COR-L47 (cell line): ENCODE measurements around the gene KAZN.
"Not testable (repeated sequence)": the region's sequence is repeated elsewhere in the genome, so short reads cannot be mapped to it uniquely, and the experiment has no call there.

Experiments
- DNase-seq: peaks from one replicate; lab custom pipeline; 2025; lab: John Stamatoyannopoulos, UW

KAZN gene

GRCh38 chr1:15038232-15039016 is 439.9 kb downstream of the KAZN start:
- DNase-seq = no peak

DNA sequence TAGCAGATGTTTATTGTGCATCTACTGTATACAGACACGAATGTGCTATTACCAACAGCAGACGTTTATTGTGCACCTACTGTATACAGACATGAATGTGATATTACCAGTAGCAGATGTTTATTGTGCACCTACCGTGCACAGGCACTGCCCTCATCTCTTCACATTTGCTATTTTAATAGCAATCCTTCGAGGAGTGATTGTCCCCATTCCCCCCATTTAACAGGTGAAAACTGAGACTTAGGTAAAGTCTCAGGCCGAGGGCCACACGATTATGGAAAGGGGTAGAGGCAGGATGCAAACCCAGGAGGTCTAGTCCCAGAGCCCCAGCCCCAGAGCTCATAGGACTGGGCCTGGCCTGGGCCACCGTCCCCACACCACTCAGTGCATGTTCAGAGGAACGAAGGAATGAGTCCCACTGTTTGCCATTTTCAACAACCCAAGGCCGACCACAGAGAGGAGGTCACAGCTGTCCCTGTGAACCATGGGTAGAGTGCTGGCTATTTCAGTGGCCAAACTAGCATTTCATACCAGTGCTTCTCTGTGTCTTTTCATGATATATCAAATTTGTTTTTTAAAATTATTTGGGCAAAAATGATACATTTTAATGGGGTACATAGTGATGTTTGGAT is 440.6 kb downstream of the KAZN start:
- DNase-seq = no peak

- no peak for DNase-seq
These were observed 441.4 kb downstream of the KAZN start for GRCh38 chr1:15039901-15040300.

DNA sequence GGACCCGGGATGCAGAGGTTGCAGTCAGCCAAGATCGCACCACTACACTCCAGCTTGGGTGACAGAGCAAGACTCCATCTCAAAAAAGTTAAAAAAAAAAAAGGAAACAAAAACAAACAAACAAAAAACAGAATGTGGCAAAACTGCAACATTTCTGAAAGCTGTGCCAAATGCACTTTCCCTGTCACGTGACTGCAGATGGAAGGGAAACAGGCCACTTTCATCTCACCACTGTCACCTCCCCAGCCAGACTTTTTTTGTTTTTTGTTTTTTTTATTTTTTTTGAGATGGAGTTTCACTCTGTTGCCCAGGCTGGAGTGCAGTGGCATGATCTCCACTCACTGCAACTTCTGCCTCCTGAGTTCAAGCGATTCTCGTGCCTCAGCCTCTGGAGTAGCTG is 442.2 kb downstream of the KAZN start:
- not testable (repeated sequence) for DNase-seq

DNA sequence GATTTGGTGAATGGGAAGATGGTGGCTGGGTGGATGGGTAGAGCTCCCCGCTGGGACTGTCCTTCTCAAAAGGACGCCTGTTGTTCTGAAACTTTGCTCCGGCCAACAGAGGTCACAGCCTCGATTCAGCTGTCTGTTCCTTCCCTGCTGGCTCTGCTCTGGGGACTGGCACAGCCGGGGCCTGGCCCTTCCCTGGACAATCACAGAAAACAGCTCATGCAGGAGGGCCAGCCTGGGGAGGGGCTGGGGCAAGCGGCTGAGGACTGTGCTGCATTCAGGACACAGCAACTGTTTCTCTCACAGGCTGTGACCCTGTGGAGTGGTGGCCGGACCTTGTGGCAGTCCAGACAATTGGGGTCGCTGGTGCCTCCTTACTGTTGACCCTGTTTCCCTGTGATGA is 444.4 kb downstream of the KAZN start:
- DNase-seq = no peak

GRCh38 chr1:15043934-15044333 is 445.4 kb downstream of the KAZN start:
- no peak for DNase-seq

DNA sequence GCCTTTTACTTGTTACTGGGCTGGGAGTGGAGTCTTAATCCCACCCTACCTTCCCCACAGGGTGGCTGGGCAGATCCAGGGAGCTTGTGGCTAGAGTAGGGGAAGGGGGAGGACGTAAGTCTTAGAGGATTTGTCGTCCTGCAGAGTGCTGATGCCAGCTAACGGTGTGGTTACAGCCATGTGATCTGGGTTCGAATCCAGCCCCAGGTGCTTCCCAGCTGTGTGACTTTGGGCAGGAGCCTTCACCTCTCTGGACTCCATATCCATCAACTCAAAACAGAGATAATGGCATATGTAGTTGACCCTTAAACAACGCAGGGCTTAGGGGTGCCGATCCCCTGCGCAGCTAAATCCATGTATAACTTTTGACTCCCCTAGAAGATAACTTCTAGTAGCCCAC is 446.6 kb downstream of the KAZN start:
- DNase-seq = no peak

DNA sequence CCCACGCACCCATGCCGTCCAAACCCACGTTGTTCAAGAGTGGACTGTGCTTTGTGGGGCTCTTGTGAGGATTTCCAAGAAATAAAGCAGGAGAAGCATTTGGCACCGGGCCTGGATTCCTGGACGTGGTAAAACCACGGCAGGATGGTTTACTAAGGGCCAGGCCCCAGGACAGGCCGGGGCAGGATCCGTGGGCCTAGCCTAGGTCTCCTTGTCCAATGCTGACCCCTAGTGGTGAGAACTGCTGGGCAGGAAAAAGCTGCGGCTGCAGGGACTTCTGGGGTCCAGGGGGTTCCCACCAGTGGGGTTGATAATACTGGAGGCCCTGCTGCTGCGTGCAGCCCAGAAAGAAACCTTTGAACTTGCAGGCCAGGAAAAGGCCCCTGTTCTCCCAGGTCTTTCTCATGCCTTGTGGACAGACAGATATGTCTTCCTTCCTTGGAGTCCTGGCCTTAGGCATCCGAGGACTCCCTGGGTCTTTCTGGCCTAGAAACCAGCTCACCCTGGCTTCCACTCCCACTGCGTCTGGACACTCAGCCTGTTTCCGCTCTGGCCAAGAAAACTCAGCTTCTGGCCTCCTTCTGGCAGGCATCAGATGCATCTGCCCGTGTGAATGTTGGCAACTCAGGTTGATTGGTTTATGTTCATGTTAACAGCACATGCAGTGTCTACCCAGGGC is 448.1 kb downstream of the KAZN start:
- DNase-seq = peak; percentile 50

DNA sequence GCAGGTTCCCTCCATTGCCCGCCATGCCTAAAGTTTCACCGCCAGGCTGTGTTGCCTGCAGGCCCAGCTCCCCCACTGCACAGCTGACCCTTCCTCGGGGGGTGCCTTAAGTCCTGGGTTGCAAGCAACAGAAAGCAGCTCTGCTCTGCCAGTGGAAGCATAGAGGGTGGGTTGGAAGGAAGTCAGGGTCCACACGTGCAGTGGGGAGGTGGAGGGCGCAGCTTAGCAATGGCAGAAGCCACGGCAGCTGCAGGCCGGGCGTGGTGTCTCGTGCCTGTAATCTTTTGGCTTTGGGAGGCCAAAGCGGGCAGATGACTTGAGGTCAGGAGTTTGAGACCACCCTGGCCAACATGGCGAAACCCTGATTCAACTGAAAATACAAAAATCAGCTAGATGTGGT is 448.8 kb downstream of the KAZN start:
- DNase-seq = no peak

DNA sequence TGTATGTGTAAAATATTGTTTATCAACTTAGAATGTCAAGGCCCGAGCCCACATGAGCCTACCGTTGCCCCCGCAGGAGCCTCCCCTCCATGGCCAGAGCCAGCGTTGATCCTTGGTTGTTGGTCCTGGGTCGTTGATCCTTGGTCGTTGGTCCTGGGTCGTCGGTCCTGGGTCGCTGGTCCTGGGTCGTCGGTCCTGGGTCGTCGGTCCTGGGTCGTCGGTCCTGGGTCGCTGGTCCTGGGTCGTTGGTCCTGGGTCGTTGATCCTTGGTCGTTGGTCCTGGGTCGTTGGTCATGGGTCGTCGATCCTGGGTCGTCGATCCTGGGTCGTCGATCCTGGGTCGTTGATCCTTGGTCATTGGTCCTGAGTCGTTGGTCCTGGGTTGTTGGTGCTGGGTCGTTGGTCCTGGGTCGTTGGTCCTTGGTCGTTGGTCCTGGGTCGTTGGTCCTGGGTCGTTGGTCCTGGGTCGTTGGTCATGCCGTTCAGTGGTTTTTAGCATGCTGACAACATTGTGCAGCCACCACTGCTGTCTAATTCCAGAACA is 450.0 kb downstream of the KAZN start:
- DNase-seq = no peak

DNA sequence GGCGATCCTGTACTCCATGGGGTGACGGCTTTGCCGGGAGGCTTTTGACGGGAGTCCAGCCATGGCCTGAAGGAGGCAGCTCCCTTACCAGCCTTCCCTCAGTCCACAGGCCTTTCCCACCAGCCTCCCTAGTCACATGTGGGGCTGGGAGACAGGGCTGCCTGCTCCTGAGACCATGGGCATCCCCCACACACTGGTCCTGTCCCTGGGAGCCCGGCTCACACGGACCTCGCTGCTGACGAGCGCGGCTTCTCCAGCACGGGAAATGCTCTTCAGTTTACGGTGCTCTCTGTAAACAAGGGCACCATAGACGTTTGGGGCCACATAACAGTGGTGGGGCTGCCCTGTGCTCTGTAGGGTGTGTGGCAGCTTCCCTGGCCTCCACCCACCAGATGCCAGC is 450.6 kb downstream of the KAZN start:
- no peak for DNase-seq

- DNase-seq = no peak
These were observed 453.5 kb downstream of the KAZN start for GRCh38 chr1:15051882-15052528.

DNA sequence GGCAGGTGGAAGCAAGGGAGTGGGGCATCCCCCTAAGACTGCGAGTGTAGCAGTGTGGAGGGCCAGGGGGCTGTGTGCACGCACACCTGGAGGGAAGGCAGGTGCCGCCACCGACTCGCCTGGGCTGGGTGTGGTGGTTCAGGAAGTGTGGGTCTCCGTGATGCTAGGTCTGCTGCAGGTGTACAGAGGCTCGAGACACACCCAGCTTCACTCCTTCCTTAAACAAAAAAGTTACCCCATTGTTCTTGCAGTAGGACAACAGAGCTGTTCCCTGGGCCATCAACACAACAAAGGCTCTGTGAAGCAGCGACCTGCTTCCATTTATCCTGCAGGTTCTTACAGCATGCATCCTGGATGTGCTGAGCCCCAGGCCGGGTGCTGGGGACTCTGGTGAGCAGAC is 454.7 kb downstream of the KAZN start:
- no peak for DNase-seq

DNA sequence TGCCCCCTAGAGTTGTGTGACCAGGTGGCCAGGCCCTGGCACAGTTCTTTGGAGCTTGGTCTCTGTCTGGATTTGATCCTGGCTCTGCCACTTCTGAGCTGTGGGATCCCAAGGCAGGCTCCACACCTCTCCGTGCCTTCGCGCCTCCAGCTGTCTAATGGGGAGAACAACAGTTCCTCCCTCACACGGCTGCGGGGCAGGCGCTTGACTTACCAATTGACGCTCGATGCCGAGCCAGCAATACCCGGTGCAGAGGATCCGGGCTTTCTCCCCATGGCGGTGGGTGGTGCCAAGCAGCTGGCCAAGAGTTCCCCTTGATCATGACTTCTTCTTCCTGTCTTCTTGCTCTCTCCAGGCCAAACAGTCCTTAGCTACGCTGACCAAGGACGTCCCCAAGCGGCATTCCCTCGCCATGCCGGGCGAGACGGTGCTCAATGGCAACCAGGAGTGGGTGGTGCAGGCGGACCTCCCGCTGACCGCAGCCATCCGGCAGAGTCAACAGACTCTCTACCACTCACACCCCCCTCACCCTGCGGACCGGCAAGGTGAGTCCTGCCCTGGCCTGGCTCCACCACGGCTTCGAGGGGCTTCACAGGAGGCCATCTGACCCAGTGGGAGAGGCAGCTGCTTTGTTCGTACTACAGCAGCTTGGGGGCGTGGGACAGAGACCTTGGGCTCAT is 457.4 kb downstream of the KAZN start:
- no peak for DNase-seq

DNA sequence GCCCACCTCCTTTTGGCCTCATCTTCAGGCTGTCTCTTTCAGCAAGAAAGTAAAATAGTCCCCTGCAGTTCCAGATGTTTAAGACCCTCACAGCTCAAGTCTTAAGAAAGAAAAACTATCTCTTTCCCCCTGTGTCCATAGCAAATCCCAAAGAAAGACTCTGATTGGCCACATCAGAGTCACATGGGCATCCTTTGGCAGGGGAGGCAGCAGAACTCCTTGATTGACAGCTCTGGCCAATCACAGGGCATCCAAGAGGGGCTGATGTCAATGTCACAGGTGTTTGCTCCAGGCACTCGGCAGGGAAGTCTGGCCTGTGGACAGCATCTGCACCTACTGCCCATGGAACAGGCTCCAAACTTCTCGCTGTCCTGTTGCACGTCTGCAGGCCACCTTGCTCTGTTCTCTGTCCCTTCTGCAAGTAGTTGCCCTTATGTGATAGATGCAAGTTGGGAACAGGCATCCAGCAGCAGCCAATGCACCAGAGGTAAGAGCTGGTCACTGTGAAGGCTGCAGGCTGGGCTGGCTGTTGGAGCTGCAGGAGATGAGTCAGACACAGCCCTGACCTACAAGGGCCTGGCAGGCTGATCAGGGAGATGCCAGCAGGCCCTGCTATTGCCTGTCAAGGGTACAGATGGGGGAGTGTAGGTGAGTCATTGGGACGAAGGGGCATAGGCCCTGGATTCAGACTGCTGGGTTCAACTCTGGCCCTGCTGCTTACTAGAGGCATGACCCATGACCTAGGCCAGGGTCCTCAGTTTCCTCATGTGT is 458.2 kb downstream of the KAZN start:
- no peak for DNase-seq

DNA sequence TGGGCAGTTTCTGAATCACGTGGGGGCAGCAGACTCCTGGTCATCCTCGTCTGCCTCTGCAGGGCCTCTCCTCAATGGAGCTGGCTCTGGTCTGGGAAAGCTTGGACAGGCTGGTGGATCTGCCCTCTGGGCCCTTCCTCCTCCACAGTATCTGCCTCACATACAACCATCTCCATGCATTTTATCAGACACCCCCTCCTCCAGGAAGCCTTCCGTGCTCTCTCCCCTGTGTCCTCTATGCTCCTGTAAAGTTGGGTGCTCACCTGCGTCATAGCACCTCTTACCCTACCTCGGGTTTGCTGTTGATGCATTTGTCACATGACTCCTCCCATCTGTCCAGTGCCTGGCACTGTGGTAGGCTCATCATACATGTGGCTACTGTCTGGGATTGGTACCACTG is 459.3 kb downstream of the KAZN start:
- DNase-seq = no peak

DNA sequence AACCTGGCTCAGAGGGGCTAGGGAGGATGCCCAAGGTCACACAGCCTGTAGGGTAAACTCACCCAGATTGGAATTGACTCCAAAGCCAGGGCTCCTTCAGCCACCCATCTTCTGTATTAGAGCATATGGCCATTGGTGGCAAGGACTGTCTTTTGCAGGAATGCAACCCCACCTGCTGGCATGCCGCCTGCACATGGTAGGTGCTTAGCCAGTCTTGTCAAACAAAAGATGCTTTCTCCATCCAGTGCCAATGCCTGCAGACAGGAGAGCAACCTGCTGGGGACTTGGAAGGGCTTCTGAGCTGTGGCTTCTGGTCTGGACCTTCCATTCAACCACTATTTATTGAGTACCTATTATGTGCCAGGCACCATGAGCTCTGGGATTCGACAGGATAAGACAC is 459.8 kb downstream of the KAZN start:
- DNase-seq = no peak

- no peak for DNase-seq
These were observed 461.6 kb downstream of the KAZN start for GRCh38 chr1:15060104-15060503.

DNA sequence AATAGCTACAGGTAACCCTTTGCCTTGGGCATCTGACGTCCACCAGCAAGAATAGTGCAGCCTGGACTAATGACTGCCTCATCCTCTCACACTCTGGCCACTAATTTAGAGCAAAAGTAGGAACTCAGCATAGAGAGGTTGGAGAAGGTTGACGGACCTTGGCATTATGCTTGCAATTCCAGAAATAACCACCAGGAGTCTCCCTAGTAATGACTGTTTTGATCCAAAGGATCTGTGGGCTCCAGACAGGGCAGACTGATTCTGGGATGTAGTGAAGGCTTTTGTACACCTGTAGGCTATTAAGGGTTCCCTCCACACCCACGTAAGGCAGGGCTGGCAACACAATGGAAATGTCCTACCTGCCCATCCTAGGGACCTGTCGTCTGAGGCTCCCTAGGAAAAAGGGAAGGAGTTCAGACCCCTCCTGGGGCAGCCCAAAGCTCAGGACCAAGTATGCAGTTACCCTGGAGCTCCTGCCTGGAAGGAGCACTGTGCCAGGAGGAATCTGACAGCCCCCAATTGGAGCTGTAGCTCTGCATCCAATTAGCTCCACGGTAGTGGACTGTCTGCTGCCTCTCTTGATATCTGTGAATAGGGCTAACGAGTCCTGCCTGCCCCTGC is 464.1 kb downstream of the KAZN start:
- DNase-seq = no peak

DNA sequence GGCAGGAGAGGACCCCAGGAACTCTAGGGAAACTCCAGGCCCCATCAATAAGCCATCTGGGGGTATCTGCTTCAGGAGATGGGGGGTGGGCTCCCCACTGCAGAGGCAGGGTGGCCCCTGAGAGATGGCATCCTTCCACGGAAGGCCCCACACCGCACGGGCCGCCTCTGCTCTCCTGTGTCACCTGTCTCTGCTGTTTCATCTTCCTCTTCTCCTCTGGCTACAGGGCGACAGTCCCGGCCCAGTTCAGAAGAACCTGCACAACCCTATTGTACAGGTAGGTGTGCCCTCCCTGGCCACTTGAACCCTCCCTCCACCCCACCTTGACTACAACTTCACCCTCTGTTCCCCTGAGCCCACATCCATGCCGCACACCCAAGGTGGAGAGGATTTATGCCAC is 464.9 kb downstream of the KAZN start:
- no peak for DNase-seq

DNA sequence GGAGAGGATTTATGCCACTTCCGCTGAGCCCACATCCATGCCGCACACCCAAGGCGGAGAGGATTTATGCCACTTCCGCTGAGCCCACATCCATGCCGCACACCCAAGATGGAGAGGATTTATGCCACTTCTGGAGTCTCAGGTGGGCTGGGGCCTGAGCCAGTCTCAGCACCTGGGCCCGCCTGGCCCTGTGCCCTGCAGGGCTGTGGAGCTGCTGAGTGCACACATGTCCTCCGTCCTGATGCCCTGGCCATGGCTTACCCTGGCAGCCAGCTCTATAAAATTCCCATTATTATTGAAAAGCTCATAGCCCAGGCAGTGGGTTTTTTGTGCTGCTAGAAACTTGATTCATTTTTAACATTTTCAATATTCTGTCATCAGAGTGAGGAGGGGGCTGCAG is 465.3 kb downstream of the KAZN start:
- DNase-seq = no peak
